ENCODE data around the gene KCNK5. TPM values are rescaled to one million over a fixed set of nuclear protein-coding genes. Genes with fewer than 3 reads are reported as not detected.
A peak's percentile ranks its signal among the peaks of the same experiment; 100 is the strongest.

Gene KCNK5, protein sequence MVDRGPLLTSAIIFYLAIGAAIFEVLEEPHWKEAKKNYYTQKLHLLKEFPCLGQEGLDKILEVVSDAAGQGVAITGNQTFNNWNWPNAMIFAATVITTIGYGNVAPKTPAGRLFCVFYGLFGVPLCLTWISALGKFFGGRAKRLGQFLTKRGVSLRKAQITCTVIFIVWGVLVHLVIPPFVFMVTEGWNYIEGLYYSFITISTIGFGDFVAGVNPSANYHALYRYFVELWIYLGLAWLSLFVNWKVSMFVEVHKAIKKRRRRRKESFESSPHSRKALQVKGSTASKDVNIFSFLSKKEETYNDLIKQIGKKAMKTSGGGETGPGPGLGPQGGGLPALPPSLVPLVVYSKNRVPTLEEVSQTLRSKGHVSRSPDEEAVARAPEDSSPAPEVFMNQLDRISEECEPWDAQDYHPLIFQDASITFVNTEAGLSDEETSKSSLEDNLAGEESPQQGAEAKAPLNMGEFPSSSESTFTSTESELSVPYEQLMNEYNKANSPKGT
- polyA plus RNA-seq (2013, experiment 1 of 2; ENCODE audit: insufficient read length) = not detected
- polyA plus RNA-seq (2013, experiment 2 of 2; ENCODE audit: insufficient read length) = not detected

DNA sequence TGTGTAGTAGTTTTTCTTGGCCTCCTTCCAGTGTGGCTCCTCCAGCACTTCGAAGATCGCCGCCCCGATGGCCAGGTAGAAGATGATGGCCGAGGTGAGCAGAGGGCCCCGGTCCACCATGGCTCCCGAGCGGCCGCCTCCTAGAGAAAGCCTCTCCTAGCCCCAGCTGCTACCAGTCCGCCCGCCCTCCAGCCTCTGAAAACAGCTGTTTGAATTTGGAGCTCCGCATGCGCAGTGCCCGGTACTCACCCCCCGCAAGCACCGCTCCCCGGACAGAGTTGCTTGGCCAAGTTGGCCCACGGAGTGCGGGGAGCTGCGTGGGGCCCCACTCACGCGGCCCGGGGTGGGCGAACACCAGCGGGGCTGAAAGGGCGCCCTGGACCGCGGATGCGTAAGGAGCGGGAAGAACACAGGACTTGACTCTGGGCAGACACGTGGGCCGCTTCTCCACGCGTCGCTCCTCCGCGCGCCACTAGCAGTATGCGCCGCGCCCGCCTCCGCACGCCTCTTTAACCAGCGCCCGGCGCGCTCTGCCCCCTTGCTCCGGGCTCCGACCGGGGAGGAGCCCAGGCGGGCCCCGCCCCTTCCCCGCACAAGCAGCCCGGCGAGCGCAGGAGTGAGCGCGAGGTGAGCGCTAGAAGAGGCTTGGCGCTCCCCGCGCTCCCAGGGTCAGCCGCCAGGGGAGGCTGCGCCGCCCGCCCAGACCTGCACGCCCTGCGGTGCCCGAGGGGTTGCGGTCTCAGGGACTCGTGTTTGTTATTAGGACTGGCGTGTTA, at the start of gene KCNK5:
TSS of gene KCNK5 (minus strand) at position 484 of the 776 bp plus-strand sequence. CDS start at position 120, 364 bp downstream.
- DNase-seq = peak; percentile 37

DNA sequence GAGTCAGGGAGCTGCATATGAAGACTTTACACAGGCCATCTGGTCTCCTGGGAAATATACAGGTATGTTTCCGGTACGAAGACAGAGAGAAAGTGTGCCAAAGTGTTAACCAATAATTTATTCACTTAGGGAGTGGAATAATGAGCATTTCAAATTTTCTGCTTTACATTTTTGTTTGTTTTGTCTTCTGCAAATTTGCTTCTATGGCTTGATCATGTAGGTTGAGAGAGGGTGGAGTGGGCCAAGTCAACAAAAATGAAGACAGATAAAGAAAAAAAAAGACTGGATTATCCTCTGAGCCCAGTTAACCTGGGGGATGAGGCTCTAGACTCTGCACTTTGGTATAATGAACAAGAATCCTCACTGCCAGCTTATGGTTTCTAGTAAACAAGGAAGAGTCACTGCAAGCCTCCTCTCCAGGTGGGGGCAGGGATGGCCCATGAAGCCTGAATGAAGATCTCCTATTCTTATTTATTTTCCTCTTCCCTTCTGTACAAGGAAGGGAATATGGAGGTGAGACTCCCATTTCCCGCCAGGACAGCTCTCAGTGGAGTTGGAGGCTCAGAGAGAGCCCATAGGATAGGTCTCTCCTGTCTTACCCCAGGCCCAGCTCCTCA, 47.2 kb upstream of the KCNK5 start:
- DNase-seq = no peak

DNA sequence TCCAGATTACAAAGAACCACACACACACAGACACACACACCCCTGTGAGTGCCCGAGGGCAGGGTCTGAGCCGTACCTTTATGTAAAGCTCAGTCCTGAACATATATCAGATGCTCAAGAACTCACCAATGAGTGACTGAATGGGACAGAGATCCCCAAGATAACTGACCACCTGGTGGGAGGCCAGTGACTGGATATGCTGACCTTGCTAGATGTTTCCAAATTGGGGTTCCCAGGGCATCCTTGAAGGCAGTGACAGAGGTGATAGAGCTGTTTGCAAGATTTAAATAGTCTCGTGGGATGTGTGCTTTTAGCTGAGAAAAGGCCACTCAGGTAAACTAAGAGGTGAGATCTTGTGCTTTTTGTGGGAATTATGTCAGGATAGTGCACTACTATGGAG, 45.6 kb upstream of the KCNK5 start:
- no peak for DNase-seq

DNA sequence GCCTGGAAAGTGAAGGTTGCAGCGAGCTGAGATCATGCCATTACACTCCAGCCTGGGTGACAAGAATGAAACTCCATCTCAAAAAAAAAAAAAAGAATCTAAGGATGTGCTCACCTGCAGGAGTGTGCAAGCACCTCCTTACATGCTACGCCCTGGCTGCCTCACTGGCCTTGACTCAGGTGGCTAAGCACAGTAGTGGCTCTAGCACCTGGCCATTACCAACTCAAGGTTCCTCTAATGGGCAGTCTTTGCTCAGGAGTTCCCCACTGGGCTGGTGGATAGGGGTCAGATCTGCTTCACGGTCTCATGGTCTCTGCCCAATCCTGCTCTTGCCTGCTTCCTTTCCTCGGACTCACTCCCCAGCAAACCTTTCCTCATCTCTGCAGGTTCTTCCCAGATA, 45.2 kb upstream of the KCNK5 start:
- DNase-seq = no peak

DNA sequence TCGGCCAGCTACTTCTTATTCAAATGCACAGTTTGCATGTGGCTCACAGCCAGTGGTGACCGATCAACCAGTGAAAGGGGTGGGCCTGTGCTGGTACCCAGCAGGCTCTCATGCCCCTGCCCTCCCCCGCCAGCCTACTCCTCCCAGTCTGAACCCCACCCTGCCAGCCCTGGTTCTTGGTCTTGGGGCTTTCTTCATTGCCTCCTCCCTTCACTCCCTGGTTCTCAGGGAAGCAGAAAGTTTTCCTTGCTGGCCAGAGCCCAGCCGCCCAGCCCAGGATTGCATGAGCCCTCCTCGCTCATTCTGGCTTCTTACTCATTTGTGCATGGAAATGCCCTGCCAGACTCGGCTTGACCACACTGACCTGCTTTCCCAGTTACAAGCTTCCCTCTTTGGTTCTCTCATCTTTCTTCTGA, 44.1 kb upstream of the KCNK5 start:
- DNase-seq = no peak

DNA sequence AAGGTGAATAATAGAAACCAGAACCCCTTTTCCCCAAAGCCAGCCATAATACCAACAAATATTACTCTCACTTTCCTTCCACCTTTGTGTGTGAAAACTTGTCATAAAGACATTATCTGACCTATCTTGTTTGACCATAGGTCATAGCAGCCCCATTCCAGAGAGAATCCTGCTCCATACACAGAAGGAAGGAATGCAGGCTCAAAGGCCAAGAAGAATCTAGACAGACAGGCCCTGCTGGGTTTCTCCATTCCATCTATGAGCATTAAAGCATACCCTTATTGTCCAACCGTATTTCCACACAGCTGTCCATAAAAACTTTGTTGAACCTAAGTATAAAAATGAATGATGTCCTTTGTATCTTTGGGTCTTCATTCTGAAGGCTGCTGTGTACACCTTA, 40.7 kb upstream of the KCNK5 start:
- no peak for DNase-seq

DNA sequence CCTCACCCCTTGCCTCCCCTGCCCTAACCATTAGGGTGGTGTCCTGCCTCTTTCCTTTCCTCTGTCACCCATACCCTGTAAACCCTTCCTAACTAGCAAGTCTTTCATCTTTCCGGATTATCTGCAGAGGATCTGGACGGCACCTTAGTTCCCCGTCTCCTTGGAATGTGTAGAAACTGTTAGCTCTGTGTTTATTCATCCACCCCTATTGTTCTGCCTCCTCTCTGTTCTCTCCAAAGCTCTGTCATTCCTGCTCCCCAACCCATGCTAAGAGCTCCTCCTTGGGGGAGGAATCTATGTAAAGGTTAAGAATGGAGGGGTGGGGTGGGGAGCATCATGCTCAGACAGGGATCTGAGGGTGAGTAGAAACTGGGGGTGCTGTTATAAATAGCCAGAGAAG, 39.4 kb upstream of the KCNK5 start:
- no peak for DNase-seq

DNA sequence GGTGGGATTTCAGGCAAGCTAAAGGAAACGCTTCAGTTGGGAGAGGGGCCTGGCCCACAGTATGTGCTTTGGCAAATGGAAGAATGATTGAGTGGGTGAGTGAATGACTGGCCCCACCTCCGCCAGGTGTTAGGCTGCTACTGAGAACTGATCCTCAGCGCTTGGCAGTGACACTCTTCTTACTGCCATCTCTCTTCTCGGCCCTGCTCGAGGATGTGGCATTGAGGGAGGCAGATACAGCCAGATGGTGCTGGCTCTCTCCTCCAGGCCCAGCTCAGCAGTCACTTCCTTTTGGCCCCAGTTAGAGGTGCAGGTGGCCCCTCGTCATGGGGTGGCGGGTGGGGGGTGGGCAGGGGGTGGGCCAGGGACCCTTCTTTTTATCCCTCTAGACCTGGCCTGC, 38.9 kb upstream of the KCNK5 start:
- no peak for DNase-seq

DNA sequence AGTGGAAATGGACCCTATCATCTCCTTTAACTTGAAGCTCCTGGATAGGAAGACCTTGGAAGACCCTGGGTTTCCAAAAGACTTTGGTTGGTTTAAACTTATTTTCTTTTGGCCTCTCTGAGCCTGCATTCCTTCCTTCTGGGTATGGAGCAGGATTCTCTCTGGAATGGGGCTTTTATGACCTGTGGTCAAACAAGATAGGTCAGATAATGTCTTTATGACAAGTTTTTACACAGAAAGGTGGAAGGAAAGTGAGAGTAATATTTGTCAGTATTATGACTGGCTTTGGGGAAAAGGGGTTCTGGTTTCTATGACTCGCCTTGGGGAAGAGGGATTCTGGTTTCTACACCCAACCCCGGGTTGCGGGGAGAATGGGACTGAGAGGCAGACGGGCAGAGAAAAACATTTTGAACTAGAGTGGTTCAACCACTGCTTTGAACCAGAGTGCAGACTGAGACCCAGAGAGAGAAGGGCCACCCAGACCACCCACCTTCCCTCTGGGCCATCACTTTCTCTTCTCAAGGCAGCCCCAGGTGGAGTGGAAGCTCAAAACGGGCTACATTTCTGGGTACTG, 37.6 kb upstream of the KCNK5 start:
- DNase-seq = no peak

DNA sequence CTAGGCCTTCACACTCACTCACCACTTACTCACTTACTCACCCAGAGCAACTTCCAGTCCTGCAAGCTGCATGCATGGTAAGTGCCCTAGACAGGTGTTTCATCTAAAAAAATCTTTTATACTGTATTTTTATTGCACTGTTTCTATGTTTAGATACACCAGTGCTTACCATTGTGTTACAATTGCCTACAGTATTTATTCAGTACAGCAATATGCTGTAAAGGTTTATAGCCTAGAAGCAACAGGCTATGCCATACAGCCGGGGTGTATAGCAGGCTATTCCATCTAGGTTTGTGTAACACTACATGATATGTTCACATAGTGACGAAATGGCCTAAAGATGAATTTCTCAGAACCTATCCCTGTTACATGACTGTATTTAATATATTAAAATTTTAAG, 37.1 kb upstream of the KCNK5 start:
- no peak for DNase-seq

DNA sequence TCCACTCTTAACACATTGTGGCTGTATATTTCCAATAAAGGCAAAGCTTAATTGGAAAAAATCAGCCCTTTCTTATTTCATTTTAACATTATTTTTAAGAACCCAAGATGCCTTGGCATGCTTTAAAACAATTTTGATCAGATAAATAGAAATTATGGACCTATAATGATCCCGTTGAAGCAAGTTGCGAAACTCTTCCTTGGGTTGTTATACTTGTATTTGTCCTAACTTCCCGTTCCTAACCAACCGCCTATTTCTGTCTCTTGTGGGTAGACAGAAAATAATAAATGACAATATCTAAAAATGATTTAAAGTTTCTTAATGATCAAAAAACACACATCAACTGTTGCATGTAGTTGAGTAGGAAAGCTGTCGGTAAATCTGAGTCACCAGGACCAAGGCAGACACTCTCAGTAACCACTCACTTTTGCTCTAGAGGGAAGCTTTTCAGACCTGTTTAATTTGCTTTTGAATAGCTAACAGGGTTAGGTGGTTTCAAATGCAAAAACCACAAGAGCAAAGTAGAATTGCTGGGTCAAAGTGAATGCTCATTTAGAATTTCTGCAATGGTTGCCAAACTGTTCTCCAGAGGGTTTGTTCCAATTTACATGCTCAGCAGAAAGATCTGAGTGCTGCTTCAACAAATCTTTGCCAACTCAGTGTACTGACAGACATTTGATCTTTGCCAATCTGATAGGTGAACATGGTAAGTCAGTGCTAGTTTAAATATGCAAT, 34.2 kb upstream of the KCNK5 start:
- no peak for DNase-seq

DNA sequence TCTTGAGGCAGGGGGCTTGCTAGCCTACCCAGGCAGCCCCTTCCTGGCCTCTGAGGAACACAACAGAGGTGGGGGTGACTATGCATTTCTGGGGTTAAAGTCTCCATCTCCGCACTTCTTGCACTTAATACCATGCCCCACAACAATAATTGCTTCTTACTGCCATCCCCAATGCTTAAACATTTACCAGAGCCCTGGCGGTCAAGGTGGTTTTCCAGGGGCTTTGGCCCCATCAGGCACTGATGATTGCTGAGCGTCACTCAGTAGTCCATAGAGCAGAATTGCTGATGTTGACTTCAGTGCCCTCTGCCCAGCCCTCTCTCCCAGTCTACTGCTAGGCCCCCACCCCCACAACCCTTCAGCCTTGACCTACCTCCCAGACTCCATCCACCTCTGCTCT, 32.5 kb upstream of the KCNK5 start:
- no peak for DNase-seq

DNA sequence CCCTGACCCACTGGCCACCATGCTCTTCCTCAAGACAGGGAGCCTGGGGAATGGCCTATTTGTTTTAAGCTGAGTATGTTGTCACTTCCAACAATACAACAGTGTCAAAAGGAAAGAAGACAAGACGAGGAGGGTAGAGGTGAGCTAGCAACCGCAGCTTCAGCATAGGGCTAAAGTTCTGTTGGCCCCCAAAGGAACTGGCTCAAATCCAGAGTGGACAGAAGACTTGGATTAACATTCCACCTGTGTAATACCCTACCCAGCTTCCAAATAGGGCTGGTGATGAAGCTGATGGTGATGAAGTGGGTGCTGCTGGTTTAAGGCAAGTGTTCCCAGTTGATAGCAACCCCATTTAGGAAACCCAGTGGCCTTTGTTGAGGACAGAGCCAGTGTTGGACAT, 31.7 kb upstream of the KCNK5 start:
- no peak for DNase-seq

DNA sequence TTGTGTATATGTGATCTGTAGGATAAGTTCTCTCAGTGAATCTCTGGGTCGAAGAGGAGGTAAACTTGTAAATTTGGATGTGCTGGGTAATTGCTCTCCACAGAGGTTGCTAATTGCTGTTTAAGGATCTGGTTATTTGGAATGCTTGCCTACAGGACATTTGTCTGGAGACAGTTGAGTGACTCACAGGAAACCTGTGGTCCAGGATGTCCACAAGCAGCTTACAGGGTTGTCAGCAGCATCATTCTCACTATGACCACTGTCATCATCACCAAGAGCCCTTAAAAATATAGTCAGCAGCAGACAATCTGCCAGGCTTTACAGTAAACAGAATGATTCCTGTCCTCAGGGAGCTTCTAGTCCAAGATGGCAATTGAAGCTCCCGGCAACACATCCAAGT, 31.2 kb upstream of the KCNK5 start:
- no peak for DNase-seq

DNA sequence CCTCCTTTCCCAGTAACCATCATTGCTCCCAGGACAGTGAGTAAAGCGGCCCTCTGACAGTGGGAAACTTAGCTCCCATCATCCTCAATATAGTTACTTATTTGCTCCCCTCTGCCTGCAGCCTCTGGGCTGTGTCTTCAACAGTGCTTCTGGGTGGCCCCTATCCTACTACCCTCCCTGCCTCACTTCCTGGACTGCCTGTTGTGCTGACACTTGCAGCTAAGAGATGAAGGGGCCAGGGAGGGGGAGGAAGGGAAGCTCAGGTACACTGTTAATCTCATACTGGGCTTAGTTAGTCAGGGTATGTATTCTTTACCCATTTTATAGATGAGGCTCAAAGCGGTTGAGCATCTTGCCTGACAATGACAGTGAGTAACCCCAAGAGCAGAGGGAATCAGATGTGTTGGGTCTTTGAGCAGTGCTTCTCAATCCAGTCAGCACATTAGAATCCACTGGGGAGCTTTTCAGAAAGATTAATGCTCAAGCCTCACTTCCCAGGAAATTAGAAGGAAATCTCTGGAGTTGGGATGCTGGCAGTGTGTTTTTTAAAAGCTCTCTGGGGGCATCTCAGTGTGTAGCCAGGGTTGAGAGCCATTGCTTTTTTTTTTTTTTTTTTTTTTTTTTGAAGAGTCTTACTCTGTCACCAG, 27.1 kb upstream of the KCNK5 start:
- DNase-seq = no peak

DNA sequence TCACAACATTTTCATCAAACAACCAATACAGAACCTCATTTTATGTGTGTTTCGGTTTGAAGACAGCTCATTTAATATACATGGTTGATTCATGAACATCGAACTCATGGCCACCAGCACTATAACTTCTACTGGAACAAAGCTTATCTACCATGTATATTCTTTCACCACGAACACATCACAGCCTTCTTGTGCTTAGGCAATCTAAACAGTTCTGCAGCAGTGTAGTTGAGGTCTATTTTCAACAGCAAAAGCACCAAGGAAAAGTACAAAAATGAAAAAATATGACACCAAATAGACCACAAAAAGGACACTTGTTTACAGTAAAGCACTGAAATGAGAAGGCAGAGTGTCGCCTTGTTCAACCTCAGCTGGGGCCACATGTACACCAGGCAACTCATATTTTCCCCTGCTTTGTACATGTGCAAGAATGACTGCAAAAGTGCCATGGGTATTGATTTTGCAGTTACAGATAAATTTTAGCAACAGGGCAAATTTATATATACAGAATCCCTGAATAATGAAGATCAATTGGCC, 25.8 kb upstream of the KCNK5 start:
- no peak for DNase-seq

DNA sequence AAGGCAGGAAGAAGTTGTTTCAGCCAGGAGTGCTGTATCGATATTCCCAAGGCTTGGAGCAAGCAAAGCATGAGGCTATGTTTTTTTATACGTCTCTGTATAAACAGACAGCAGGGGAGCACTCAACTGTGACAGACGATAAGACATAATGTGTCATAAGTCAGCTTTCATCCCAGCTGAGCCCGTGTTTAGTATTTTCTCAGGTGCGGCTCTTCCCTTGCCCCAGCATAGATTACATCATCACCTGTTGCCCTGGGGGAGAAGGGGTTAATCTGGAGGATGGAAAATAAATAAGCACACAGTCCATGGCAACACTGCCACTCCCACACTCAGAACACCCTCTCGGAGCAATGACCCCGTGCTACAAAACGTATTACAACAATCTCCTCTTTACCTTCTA, 22.1 kb upstream of the KCNK5 start:
- no peak for DNase-seq

DNA sequence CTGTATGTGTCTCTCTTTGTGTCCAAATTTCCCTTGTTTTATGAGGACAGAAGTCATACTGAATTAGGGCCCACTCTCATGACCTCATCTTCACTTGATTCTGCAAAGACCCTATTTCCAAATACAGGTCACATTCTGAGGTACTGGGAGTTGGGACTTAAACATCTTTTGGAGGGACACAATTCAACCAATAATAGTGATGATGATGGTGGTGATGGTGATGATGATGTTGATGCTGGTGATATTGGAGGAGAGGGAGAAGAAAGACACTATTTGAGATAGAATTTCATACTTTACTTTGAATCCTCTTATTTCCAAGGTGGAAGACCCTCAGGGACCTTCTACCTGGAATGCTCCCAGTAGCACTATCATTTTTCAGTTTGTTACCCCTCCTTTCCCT, 21.2 kb upstream of the KCNK5 start:
- no peak for DNase-seq

DNA sequence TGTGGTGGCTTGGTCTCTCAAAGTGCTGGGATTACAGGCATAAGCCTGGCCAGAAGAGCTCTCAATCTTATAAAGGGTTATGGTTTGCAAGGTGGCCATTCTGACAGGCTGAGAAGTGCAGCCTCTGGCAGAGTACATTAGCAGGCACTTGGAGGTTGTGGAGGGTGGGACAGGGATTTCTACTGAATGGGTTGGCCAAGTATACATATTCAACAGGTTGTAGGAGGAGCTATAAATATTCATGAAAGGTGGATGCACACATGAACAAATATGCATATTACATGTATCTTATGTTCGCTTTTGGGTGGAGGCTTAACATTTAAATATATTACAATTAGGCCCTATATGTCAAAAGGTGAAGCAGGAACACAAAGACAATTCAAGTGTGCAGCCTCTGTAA, 20.0 kb upstream of the KCNK5 start:
- DNase-seq = no peak

DNA sequence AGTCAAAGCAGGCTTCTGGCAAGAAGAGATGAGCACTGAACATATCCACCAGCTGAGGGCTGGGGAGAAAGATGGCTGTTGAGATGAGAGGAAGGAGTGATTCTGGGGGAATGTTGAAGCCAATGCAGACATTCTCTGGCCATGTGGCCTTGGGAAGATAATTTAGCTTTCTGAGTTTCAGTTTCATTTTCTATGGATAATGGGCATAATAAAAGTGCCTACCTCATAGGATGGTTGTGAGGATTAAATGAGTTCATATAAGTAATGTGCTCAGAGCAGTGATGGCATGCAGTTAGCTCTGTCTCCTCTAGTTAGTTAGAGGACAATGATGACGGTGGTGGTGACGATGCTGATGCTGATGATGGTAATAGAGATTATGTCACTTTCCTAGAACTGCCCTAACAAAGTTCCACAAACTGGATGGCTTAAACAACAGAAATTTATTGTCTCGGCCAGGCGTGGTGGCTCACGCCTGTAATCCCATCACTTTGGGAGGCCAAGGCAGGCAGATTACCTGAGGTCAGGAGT, 18.5 kb upstream of the KCNK5 start:
- DNase-seq = no peak

DNA sequence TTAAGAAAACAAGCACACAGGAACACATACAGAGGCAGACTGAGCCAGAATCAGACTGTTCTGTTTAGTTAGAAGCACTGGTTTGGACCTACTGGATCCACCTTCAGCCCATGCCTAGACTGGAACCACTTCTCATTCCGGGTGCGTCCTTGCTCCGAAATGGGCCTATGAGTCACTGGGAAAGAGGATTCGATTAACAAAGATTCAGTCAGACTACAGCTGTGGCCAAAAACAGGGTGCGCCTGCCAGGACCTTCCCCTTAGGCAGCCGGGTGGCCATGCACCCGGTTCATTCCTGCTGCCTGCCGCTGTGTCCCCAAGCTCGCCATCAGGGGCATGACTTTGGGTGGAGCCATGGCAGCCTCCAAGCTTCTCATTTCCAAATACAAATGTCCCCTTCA, 14.5 kb upstream of the KCNK5 start:
- DNase-seq = no peak
